A673 (cell line): ENCODE measurements around the gene TBCEL. TPM values are rescaled to one million over a fixed set of nuclear protein-coding genes. Genes with fewer than 3 reads are reported as not detected.

ENCODE experiments used
- BruUV-seq: library from RNA; stranded (reverse); fragments of 400-500 nt; replicated peaks from 2 replicates; lab custom pipeline; 2021; lab: Mats Ljungman, UMichigan
- CTCF ChIA-PET: fragments of 300-600 bp; sonication (Branson Sonifier 250); formaldehyde crosslinking; loops from one replicate; lab custom pipeline; 2022; ENCODE audit warnings: antibody characterized with exemption; lab: Charles Lee
- POLR2A ChIA-PET: fragments of 300-600 bp; sonication (Branson Sonifier 250); formaldehyde crosslinking; loops from one replicate; lab custom pipeline; 2022; ENCODE audit warnings: antibody characterized with exemption; ENCODE audit not compliant: low non-redundant PET; lab: Charles Lee
- DNase-seq: peaks from one replicate; pipeline ENCODE4 v3.0.0-alpha.2; 2015; ENCODE audit warnings: low spot score
- H3K27ac ChIP-seq: fragments of 200-600 bp; sonication (generic); 2 replicates; pipeline ENCODE4 v1.5.1; 2016; ENCODE audit warnings: mixed run types, low read depth, mild to moderate bottlenecking, mixed read lengths, antibody characterized with exemption, low read length; ENCODE audit not compliant: poor library complexity, severe bottlenecking
- H3K27me3 ChIP-seq: fragments of 200-600 bp; sonication (generic); replicated peaks from 2 replicates; pipeline ENCODE4 v1.6.1; 2017; ENCODE audit warnings: mixed run types, low read depth, mild to moderate bottlenecking, mixed read lengths, antibody characterized with exemption, low read length; ENCODE audit not compliant: insufficient read depth, poor library complexity
- H3K36me3 ChIP-seq: fragments of 200-600 bp; sonication (generic); 2 replicates; pipeline ENCODE4 v1.6.1; 2016; ENCODE audit warnings: mixed run types, mild to moderate bottlenecking, mixed read lengths, antibody characterized with exemption, low read length; ENCODE audit not compliant: insufficient read depth, poor library complexity, severe bottlenecking
- H3K4me1 ChIP-seq: fragments of 200-600 bp; sonication (generic); 2 replicates; pipeline ENCODE4 v1.6.1; 2017; ENCODE audit warnings: mixed run types, mild to moderate bottlenecking, mixed read lengths, antibody characterized with exemption, low read length; ENCODE audit not compliant: insufficient read depth, poor library complexity, severe bottlenecking
- H3K4me3 ChIP-seq: fragments of 200-600 bp; sonication (generic); 2 replicates; pipeline ENCODE4 v1.5.1; 2016; ENCODE audit warnings: low read depth, mixed run types, mild to moderate bottlenecking, mixed read lengths, low read length; ENCODE audit not compliant: poor library complexity, severe bottlenecking
- H3K9me3 ChIP-seq: fragments of 200-600 bp; sonication (generic); 2 replicates; pipeline ENCODE4 v1.6.1; 2016; ENCODE audit warnings: mixed run types, low read depth, mild to moderate bottlenecking, mixed read lengths, antibody characterized with exemption, low read length; ENCODE audit not compliant: poor library complexity, severe bottlenecking
- CTCF ChIP-seq: fragments of 300-800, 200-600 bp; sonication (generic); conservative IDR thresholded peaks from 2 replicates; pipeline ENCODE4 v1.5.1; 2017; ENCODE audit warnings: low read depth, mild to moderate bottlenecking, antibody characterized with exemption, low read length, moderate library complexity, mixed read lengths
- EZH2 ChIP-seq: fragments of 200-600 bp; sonication (generic); IDR thresholded peaks from 2 replicates; pipeline ENCODE4 v1.6.1; 2017; ENCODE audit warnings: borderline replicate concordance, low read depth, mild to moderate bottlenecking, mixed read lengths, antibody characterized with exemption, low read length; ENCODE audit not compliant: poor library complexity, severe bottlenecking
- intact Hi-C: fragments of 100-400 bp; cut with micrococcal nuclease; formaldehyde crosslinking; loops from one replicate; pipeline ENCODE4 v1.10.0; 2022; ENCODE audit not compliant: unreplicated experiment
- total RNA-seq: library from RNA; stranded (reverse); gene quantifications from 2 replicates; pipeline ENCODE4 v1.2.3, GENCODE V29; 2021

Gene TBCEL
- total RNA-seq, 1 experiment from 2014 or later, result 22.4 TPM

GRCh38 chr11:121066623-121067022, 42.7 kb downstream of the TBCEL start:
- ChIA-PET POLR2A (no interaction called here), CTCF (no interaction called here)
- intact Hi-C loops, result no loop called here
- no peaks in the 10 kb centered on the region for H3K4me1 ChIP-seq
- DNase-seq, result no peak
- H3K36me3 ChIP-seq, result peaks cover 3% of the 10 kb centered on the region
- no peak overlapping the region for H3K4me3 ChIP-seq
- H3K27ac ChIP-seq, result no peak overlapping the region
- H3K9me3 ChIP-seq, result no peaks in the 10 kb centered on the region
- no TSS peak for BruUV-seq
- TF ChIP-seq CTCF, result no peak
- TF ChIP-seq EZH2, result no peak
- H3K27me3 ChIP-seq, result no peaks in the 10 kb centered on the region

GRCh38 chr11:121067026-121067425, 43.1 kb downstream of the TBCEL start:
- H3K4me3 ChIP-seq, result no peak overlapping the region
- CTCF ChIA-PET, result no interaction called here
- no peak for TF ChIP-seq EZH2
- TF ChIP-seq CTCF, result no peak
- no TSS peak for BruUV-seq
- no peaks in the 10 kb centered on the region for H3K9me3 ChIP-seq
- DNase-seq, result no peak
- H3K36me3 ChIP-seq, result peaks cover 3% of the 10 kb centered on the region
- H3K4me1 ChIP-seq, result no peaks in the 10 kb centered on the region
- no peaks in the 10 kb centered on the region for H3K27me3 ChIP-seq
- POLR2A ChIA-PET, result no interaction called here
- no peak overlapping the region for H3K27ac ChIP-seq
- intact Hi-C loops, result no loop called here

- CTCF ChIA-PET, result no interaction called here
- H3K27me3 ChIP-seq, result no peaks in the 10 kb centered on the region
- intact Hi-C loops, result no loop called here
- H3K27ac ChIP-seq, result no peak overlapping the region
- no peaks in the 10 kb centered on the region for H3K4me1 ChIP-seq
- BruUV-seq, result no TSS peak
- TF ChIP-seq CTCF (no peak), EZH2 (no peak)
- no peak overlapping the region for H3K4me3 ChIP-seq
- H3K36me3 ChIP-seq, result peaks cover 3% of the 10 kb centered on the region
- no peak for DNase-seq
- POLR2A ChIA-PET, result no interaction called here
- H3K9me3 ChIP-seq, result no peaks in the 10 kb centered on the region
Measured at GRCh38 chr11:121067453-121067852, 43.6 kb downstream of the TBCEL start.
